ENCODE data around the gene UCHL3. TPM values are rescaled to one million over a fixed set of nuclear protein-coding genes. Genes with fewer than 3 reads are reported as not detected.
A peak's percentile ranks its signal among the peaks of the same experiment; 100 is the strongest.

Gene UCHL3
- 27.3 TPM for polyA plus RNA-seq
- long read RNA-seq, donor 1, partial matches to known transcripts, result 0 of 6 reads
- long read RNA-seq, donor 1, other reads (novel, unspliced or antisense), result 5 of 6 reads
- long read RNA-seq, donor 2, transcript UCHL3-205 (2 exons, 506 nt), result major isoform, 5 of 23 reads
- long read RNA-seq, donor 2, partial matches to known transcripts, result 0 of 23 reads
- long read RNA-seq, donor 2, other reads (novel, unspliced or antisense), result 18 of 23 reads
- long read RNA-seq, donor 3, result 0 reads
- long read RNA-seq, donor 4, result 0 reads
- long read RNA-seq, donor 5, partial matches to known transcripts, result 0 of 15 reads
- long read RNA-seq, donor 5, other reads (novel, unspliced or antisense), result 15 of 15 reads
- long read RNA-seq, donor 6, partial matches to known transcripts, result 0 of 10 reads
- long read RNA-seq, donor 6, other reads (novel, unspliced or antisense), result 10 of 10 reads
- long read RNA-seq, donor 7, partial matches to known transcripts, result 0 of 7 reads
- long read RNA-seq, donor 7, other reads (novel, unspliced or antisense), result 6 of 7 reads
- long read RNA-seq, donor 8, partial matches to known transcripts, result 0 of 27 reads
- long read RNA-seq, donor 8, other reads (novel, unspliced or antisense), result 23 of 27 reads
- long read RNA-seq, donor 9, partial matches to known transcripts, result 0 of 21 reads
- long read RNA-seq, donor 9, other reads (novel, unspliced or antisense), result 19 of 21 reads
- long read RNA-seq, donor 10, partial matches to known transcripts, result 0 of 9 reads
- long read RNA-seq, donor 10, other reads (novel, unspliced or antisense), result 7 of 9 reads
- long read RNA-seq, donor 11, partial matches to known transcripts, result 0 of 17 reads
- long read RNA-seq, donor 11, other reads (novel, unspliced or antisense), result 16 of 17 reads

DNA sequence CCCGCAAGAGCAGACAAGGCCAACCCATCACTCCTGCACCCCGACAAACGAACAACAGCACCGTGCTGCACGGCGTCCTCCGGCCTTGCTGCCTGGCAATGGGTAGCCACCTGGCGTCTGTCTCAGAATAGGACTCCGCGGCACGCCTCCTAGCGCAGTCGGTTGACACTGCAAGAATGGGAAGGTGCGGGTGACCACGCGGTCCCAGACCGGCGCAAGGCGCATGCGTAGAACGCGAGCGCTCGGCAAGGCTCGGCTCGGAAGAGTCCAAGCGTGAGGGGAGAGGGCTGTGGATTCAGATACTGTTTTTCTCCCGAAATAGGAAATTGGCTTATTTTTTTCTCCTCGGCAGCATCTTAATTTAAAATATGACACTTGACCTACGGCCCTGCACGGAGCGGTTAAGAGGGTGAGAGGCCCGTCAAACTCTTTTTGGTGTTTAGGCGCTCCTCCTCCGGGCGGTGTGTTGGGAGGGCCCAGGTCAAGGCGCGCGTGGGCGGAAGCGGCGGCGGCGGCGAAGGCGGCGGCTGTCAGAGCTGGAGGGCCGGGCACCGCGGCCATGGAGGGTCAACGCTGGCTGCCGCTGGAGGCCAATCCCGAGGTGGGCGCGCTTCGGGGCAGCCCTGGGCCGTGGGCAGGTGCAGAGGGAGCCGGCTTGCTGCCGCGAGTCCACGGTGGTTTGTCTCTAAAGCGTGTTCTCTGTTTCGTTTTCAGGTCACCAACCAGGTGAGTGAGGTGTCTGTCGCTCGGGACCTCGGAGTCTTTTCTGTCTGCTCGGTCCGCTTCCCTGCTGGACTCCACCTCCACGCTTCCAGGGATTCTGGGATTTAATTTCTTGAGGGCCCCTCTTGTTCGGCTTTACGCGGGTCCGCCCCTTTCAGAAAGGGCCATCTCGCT is at the start of gene UCHL3:
Gene UCHL3 (plus strand): TSS at position 530 of the 897 bp plus-strand sequence. CDS start 30 bp downstream, at position 560.
- H3K36me3 ChIP-seq (ENCODE audit: control insufficient read depth, insufficient read depth, low read length), result peaks cover 9% of the 10 kb centered on the region
- H3K4me1 ChIP-seq (ENCODE audit: control insufficient read depth, insufficient read depth, low read length), result peaks cover 2% of the 10 kb centered on the region
- H3K4me3 ChIP-seq (ENCODE audit: low read length), result peak within 1 kb of the TSS; percentile 99
- WGBS (ENCODE audit: insufficient coverage, low lambda C conversion rate), result no CpG with 5 or more reads among the region's 74 CpGs
- no peaks in the 10 kb centered on the region for H3K27me3 ChIP-seq (ENCODE audit: control insufficient read depth, insufficient read depth, low read length)
- no peaks in the 10 kb centered on the region for H3K9me3 ChIP-seq (ENCODE audit: control insufficient read depth, low read depth, low read length)
- peak within 1 kb of the TSS; percentile 85 for H3K27ac ChIP-seq (ENCODE audit: low read length)
- peak; percentile 96 to 97 for DNase-seq

DNA sequence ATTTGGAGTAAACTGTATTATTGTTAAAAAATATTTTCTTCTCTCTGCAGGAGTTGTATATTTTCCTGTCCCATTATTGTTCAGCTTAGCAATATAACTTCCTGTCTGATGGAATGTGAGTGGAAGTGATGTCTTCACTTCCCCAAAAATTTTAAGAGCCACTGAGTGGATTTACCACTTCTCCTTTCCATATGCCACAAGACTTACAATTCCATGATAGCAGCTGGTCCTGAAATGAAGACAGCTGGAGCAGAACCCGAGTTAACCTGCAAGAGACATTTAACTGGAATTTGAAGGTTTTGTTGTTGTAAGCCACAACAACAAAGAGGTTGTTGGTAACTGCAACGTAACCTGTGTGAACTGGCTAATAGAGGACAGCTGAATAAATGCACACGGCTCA is 44.3 kb upstream of the UCHL3 start:
- Histone ChIP-seq H3K36me3 (ENCODE audit: control insufficient read depth, insufficient read depth, low read length) (no peaks in the 10 kb centered on the region), H3K27me3 (ENCODE audit: control insufficient read depth, insufficient read depth, low read length) (no peaks in the 10 kb centered on the region), H3K27ac (ENCODE audit: low read length) (no peak overlapping the region), H3K4me1 (ENCODE audit: control insufficient read depth, insufficient read depth, low read length) (no peaks in the 10 kb centered on the region), H3K4me3 (ENCODE audit: low read length) (no peak overlapping the region), H3K9me3 (ENCODE audit: control insufficient read depth, low read depth, low read length) (no peaks in the 10 kb centered on the region)
- WGBS (ENCODE audit: insufficient coverage, low lambda C conversion rate), result no CpG with 5 or more reads among the region's 3 CpGs
- no peak for DNase-seq

DNA sequence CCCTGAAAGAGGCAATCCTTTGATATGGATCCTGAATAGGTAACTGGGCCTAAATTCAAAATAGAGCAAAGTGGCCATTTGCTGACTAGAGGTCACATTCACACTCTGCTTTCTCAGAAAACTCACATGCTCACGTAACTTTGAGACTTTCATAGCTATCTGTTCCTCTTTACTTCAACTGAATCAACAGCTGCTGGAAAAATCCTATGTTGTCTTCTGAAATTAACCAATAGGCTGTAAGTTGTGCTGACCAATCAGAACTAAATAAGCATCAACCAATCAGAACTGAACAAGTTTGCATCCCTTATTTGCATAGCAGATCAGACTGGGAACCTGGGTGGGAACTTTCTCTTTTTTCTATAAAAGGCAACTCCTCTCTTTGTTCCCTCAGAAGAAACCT is 43.6 kb upstream of the UCHL3 start:
- WGBS (ENCODE audit: insufficient coverage, low lambda C conversion rate), result no CpG with 5 or more reads among the region's 1 CpG
- no peaks in the 10 kb centered on the region for H3K27me3 ChIP-seq (ENCODE audit: control insufficient read depth, insufficient read depth, low read length)

DNA sequence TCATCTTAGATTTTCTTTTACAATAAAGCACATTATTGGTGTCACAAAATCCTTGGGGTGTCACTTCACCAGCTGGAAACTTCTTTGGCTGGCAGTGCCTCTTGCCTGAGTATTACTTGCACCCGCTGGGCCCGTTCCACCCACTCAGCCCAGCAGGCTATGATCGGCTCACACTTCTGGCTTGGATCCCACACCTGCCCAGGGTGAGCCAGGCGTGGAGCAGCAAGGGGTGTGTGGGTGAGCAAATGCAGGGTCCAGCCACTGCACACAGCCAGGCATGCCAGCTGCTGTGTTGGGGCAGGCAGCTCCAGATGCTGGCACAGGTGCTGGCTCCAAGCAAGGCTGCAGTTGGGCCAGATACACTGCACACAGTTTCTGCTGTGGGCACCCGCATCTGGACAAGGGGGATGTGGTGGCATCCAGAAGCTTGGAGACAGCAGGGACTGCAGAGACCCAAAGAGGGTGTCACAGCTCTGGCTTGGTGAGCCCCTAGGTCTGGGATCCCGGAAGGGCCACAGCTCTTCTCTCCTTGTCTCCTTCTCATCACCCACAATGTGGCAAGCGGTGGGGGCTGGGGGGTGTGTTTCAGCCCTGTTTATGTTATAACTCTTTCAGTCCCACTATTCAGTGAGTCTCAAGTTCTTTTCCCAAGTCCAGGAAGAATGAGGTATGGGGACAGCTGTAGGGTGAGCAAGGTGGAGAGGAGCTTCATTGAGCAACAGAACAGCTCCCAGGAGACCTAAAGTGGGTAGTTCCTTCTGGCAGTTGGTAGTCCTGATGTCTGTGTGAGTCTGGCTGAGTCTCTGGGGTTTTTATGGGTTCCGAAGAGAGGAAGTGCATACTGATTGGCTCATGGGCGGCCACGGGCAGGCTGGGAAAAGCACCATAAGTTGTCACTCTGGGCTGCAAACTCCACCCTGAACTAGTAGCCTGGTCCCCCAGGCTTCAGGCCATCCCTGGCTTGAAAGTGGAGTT is 42.3 kb upstream of the UCHL3 start:
- DNase-seq, result no peak
- WGBS (ENCODE audit: insufficient coverage, low lambda C conversion rate), result no CpG with 5 or more reads among the region's 10 CpGs
- Histone ChIP-seq H3K4me3 (ENCODE audit: low read length) (no peak overlapping the region), H3K9me3 (ENCODE audit: control insufficient read depth, low read depth, low read length) (no peaks in the 10 kb centered on the region), H3K27ac (ENCODE audit: low read length) (no peak overlapping the region), H3K36me3 (ENCODE audit: control insufficient read depth, insufficient read depth, low read length) (no peaks in the 10 kb centered on the region), H3K4me1 (ENCODE audit: control insufficient read depth, insufficient read depth, low read length) (no peaks in the 10 kb centered on the region), H3K27me3 (ENCODE audit: control insufficient read depth, insufficient read depth, low read length) (no peaks in the 10 kb centered on the region)

More for the DNA sequence above, 43.6 kb upstream of the UCHL3 start:
- Histone ChIP-seq H3K9me3 (ENCODE audit: control insufficient read depth, low read depth, low read length) (no peaks in the 10 kb centered on the region), H3K36me3 (ENCODE audit: control insufficient read depth, insufficient read depth, low read length) (no peaks in the 10 kb centered on the region), H3K27ac (ENCODE audit: low read length) (no peak overlapping the region), H3K4me3 (ENCODE audit: low read length) (no peak overlapping the region), H3K4me1 (ENCODE audit: control insufficient read depth, insufficient read depth, low read length) (no peaks in the 10 kb centered on the region)
- DNase-seq, result no peak

DNA sequence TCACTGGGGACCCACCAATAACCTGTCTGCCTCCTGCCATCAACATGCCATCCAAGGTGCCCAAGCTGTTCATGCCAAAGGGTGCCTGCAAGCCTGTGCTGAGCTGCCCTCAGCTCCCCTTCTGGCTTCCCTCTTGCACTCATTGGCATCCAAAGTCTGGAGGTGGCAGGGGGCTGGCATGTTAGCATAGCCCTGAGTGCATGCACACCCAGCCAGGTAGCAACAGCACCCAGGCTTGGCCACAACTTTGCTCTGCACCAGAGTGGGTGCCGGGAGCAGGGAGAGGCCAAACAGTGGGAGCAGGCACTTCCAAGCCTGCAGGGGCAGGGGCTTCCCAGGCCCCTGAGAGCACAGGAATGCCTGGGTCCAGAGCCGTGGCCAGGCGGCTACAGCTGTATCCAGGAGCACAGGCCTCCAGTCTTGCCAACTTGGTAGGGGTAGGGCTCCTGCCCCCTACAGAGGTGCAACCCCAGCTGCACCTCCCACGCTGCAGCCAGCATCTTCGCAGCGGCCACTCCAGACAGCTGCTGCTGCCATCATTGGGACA is 41.5 kb upstream of the UCHL3 start:
- H3K4me1 ChIP-seq (ENCODE audit: control insufficient read depth, insufficient read depth, low read length), result no peaks in the 10 kb centered on the region
- no peaks in the 10 kb centered on the region for H3K27me3 ChIP-seq (ENCODE audit: control insufficient read depth, insufficient read depth, low read length)
- DNase-seq, result no peak
- H3K27ac ChIP-seq (ENCODE audit: low read length), result no peak overlapping the region
- no peaks in the 10 kb centered on the region for H3K9me3 ChIP-seq (ENCODE audit: control insufficient read depth, low read depth, low read length)
- WGBS (ENCODE audit: insufficient coverage, low lambda C conversion rate), result no CpG with 5 or more reads among the region's 6 CpGs
- no peaks in the 10 kb centered on the region for H3K36me3 ChIP-seq (ENCODE audit: control insufficient read depth, insufficient read depth, low read length)
- H3K4me3 ChIP-seq (ENCODE audit: low read length), result no peak overlapping the region

DNA sequence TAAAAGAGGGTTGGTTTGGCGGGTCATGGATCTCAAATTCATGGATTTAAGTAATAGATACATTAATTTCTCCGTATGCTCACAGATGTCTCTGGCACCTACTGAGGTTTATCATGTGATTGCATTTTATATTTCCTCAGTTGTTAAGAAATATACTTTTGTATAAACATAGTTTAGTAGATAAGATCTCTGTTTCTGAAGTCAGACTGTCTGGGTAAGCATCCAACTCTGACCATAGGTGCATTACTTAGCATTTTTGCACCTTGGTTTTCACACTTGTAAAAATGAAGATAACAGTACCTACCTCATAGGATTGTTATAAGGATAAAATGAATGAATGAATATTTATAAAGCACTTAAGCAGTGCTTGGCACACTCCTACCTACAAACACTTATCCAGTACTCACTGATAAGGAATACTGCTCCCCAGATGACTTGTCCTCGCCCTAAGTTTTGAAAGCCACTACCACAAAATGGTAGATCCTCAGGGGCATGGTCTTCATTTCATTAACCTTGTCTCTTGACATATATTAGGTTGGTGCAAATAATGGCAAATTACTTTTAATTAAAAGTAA is 38.5 kb upstream of the UCHL3 start:
- H3K4me3 ChIP-seq (ENCODE audit: low read length), result no peak overlapping the region
- no peaks in the 10 kb centered on the region for H3K9me3 ChIP-seq (ENCODE audit: control insufficient read depth, low read depth, low read length)
- H3K36me3 ChIP-seq (ENCODE audit: control insufficient read depth, insufficient read depth, low read length), result no peaks in the 10 kb centered on the region
- no peaks in the 10 kb centered on the region for H3K4me1 ChIP-seq (ENCODE audit: control insufficient read depth, insufficient read depth, low read length)
- H3K27ac ChIP-seq (ENCODE audit: low read length), result no peak overlapping the region
- no peak for DNase-seq
- no peaks in the 10 kb centered on the region for H3K27me3 ChIP-seq (ENCODE audit: control insufficient read depth, insufficient read depth, low read length)
- WGBS (ENCODE audit: insufficient coverage, low lambda C conversion rate), result 100% methylated on average over 1 of the region's 3 CpGs

DNA sequence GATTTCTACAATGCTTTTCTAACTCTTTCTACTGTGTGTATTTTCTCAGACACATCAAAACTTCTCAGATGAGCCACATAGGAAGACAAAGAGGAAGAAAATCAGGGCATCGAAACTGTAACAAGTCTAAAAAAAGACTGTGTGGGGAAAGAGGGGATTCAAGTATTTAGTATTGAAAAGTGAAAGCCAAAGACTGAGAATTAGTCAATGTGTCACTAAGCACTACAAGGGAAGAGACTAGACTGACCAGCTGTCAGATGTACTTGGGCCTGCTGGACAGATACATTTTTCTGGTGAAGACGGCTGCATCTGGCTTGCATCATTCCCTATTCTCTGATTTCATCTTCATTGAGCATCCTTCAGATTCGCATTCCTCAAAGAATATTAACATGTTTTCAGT is 37.3 kb upstream of the UCHL3 start:
- 92% methylated on average over 2 of the region's 3 CpGs for WGBS (ENCODE audit: insufficient coverage, low lambda C conversion rate)
- Histone ChIP-seq H3K4me1 (ENCODE audit: control insufficient read depth, insufficient read depth, low read length) (no peaks in the 10 kb centered on the region), H3K9me3 (ENCODE audit: control insufficient read depth, low read depth, low read length) (no peaks in the 10 kb centered on the region), H3K27ac (ENCODE audit: low read length) (no peak overlapping the region), H3K36me3 (ENCODE audit: control insufficient read depth, insufficient read depth, low read length) (no peaks in the 10 kb centered on the region), H3K27me3 (ENCODE audit: control insufficient read depth, insufficient read depth, low read length) (no peaks in the 10 kb centered on the region), H3K4me3 (ENCODE audit: low read length) (no peak overlapping the region)
- no peak for DNase-seq

DNA sequence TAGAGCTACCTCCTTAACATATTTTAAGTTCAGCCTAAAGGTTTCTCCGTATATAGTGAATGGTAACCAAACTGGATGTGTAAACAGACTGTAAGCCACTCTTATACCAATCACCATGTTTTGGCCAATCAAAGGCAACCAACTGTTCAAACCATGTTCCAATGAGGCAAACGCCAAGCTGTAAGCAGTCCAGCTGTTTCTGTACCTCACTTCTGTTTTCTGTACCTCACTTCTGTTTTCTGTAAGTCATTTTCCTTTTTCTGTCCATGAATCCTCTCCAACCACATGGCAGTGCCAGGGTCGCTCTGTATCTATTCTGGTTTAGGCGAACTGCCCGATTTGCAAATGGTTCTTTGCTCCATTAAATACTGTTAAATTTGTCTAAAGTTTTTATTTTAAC is 36.3 kb upstream of the UCHL3 start:
- Histone ChIP-seq H3K9me3 (ENCODE audit: control insufficient read depth, low read depth, low read length) (peaks cover 1% of the 10 kb centered on the region), H3K4me3 (ENCODE audit: low read length) (no peak overlapping the region), H3K27ac (ENCODE audit: low read length) (no peak overlapping the region), H3K36me3 (ENCODE audit: control insufficient read depth, insufficient read depth, low read length) (no peaks in the 10 kb centered on the region), H3K27me3 (ENCODE audit: control insufficient read depth, insufficient read depth, low read length) (no peaks in the 10 kb centered on the region), H3K4me1 (ENCODE audit: control insufficient read depth, insufficient read depth, low read length) (no peaks in the 10 kb centered on the region)
- no peak for DNase-seq
- 100% methylated on average over 1 of the region's 5 CpGs for WGBS (ENCODE audit: insufficient coverage, low lambda C conversion rate)

Data from large intestine (tissue), 12 donors.